NCI-H1105 (cell line): ENCODE results near the gene SMC1B.
A peak's percentile ranks its signal among the peaks of the same experiment; 100 is the strongest.
"Not testable (repeated sequence)": the region's sequence is repeated elsewhere in the genome, so short reads cannot be mapped to it uniquely, and the experiment has no call there.

Experiments used
- DNase-seq: peaks from one replicate; lab custom pipeline; 2025; lab: John Stamatoyannopoulos, UW

The SMC1B gene, protein sequence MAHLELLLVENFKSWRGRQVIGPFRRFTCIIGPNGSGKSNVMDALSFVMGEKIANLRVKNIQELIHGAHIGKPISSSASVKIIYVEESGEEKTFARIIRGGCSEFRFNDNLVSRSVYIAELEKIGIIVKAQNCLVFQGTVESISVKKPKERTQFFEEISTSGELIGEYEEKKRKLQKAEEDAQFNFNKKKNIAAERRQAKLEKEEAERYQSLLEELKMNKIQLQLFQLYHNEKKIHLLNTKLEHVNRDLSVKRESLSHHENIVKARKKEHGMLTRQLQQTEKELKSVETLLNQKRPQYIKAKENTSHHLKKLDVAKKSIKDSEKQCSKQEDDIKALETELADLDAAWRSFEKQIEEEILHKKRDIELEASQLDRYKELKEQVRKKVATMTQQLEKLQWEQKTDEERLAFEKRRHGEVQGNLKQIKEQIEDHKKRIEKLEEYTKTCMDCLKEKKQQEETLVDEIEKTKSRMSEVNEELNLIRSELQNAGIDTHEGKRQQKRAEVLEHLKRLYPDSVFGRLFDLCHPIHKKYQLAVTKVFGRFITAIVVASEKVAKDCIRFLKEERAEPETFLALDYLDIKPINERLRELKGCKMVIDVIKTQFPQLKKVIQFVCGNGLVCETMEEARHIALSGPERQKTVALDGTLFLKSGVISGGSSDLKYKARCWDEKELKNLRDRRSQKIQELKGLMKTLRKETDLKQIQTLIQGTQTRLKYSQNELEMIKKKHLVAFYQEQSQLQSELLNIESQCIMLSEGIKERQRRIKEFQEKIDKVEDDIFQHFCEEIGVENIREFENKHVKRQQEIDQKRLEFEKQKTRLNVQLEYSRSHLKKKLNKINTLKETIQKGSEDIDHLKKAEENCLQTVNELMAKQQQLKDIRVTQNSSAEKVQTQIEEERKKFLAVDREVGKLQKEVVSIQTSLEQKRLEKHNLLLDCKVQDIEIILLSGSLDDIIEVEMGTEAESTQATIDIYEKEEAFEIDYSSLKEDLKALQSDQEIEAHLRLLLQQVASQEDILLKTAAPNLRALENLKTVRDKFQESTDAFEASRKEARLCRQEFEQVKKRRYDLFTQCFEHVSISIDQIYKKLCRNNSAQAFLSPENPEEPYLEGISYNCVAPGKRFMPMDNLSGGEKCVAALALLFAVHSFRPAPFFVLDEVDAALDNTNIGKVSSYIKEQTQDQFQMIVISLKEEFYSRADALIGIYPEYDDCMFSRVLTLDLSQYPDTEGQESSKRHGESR

DNA sequence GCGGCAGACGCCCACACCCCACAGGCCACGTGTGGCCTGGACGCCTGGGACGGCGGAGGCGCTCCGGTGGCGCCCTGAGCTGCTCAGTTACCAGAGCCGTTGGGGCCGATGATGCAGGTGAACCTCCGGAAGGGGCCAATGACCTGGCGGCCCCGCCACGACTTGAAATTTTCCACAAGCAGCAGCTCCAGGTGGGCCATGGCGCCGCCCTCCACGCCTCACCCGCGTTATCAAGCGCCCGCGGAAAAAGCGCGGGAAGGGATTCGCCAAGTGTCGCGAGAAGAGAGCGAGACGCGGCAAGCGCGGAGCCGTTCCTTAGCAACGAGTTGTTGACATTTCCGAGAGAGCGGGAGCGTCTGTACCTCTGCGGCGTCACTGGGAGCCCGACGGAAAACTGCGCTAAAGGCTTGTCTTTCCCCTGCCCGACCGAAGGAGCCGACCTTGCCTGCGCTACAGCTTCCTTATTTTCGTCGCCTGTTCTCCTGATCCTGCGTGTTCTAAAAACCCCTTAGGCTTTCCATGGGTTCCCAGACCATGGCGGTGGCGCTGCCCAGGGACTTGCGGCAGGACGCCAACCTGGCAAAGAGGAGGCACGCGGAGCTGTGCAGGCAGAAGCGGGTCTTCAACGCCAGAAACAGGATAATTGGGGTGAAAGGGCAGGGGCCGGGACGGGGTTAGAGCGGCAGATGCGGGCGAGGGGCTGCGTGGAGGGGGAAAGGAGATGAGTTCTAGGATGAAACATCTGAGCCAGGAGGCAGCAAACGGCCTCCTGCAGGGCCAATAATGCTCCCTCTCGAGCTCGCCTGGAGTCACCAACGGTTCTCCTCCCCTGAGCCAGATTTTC lies at the start of gene SMC1B, which contains the start of gene RIBC2:
TSS of gene SMC1B (minus strand) at position 232 of the 844 bp plus-strand sequence. CDS start at position 200, 32 bp downstream.
TSS of gene RIBC2 (plus strand) at position 326 of the 844 bp plus-strand sequence. CDS start at position 520, 194 bp downstream.
- peak; percentile 78 for DNase-seq

DNA sequence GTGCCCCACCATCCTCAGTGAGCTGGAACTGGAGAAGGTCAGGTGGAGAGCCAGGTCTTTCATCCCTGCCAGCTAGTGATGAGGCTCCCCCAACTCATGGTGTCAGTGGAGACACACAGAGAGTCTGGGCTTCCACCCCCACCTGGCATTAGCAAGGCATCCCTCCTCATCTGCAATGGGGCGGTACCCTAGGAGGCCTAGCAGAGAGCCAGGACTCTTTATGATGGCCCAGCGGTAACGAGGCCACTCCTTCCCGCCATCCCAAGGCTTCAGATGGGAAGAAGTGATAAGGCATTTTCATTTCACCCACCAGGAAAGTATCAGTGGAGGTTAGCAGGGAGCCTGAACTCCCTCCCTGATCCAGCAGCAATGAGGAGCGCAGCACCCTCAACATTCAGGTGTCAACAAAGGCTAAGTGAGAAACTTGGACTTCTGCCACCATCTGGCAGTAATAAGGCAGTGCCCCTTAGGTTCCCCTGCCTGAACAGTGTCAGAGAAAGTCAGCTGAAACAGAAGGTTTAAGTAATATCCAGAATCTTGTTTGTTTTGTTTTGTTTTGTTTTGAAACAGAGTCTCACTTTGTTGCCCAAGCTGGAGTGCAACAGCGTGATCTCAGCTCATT lies 48.7 kb upstream of the SMC1B start:
- DNase-seq = peak; percentile 45

DNA sequence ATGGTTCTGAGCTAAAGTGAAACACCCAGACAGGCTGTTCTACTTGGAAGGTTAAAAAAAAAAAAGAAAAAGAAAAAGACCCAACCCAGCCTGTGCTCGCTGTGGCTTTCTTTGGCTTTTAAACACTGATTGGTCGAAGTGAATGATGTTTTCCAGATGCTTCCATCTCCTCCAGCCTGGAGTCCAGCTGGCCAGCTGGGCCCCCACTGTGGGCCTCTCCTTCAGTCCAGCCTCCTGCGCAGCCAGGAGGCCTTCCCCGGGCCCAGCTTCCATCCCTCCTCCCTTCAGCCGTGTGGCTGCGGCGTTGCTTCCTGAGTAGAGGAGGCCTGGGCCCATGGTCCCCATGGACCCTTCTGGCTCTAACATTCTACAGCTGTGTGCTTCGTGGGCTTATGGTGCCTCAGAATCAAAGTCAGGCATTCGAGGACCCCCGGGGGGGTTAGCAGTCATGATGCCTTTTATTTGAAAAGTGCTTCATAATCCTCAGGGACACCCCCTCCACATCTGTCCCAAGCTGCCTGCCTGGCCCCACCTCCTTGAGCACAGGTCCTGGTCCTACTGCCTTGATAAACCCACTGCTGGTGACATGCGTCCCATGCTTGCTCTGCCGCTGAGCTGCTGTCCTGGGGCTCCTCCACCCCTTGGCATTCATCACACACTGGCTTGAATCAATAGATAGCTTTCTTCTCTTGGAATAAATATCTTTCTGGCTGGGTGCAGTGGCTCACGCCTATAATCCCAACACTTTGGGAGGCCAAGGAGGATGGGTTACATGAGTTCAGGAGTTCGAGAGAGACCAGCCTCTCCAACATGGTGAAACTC lies 47.1 kb upstream of the SMC1B start:
- no peak for DNase-seq

DNA sequence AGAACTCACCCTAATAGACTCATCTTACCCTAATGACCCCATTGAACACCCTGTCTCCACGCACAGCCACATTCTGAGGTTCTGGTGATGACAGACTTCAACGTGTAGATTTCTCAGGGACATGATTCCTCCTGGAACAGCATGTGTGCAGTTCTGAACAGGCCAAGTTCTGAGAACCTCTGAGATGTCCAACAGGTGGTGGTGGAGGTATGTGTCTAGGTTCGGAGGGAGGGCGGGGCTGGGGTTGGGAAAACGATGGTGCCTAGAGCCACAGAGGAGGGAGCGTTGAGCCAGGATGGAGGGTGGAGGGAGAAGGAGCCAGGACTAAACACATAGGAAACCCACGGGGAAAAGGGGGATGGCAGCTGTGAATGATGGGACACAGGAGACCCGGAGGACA lies 45.8 kb upstream of the SMC1B start:
- DNase-seq = no peak

DNA sequence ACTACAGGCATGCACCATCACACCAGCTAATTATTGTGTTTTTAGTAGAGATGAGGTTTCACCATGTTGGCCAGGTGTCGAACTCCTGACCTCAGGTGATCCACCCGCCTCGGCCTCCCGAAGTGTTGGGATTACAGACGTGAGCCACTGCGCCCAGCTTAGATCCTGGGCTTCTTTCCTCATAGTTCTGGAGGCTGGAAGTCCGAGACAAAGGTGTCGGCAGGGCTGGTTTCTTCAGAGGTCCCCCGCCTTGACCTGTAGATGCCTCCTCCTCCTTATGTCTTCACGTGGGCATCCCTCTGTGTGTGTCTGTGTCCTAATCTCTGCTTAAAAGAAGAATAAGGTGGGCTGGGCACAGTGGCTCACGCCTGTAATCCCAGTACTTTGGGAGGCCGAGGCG lies 45.1 kb upstream of the SMC1B start:
- DNase-seq = no peak

DNA sequence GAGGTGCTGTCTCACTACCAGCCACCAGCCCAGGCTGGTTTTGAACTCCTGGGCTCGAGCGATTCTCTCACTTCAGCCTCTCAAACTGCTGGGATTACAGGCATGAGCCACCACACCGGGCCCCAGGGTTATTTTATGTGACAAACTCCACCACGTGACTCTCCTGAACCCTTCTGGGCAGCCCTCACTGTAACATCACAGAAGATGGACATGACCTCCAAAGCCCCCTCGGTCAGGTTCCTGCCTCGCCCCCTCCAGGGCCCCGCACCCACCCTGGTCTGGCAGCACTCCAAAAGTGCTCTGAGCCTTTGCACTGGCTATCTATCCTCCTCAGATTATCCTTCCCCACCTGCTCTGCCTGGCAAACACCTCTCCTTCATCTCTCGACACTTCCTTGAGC lies 43.4 kb upstream of the SMC1B start:
- DNase-seq = no peak

DNA sequence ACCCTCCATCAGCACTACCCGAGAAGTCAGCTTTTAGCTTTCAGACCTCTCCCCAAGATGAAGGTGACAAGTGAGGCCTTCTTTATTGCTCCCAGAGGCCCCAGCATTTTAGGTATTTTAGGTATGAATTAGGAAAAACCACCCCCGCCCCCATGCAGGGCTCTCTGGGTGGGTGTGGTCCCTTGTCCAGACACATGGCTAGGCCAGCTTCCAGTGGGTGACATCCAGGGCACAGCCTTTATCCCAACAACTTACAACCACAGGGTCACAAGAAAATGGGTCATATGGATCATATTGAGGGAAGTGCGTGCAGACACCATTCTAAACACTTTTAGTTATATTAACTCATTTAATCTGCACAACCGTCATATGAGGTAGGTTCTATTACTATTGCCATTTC lies 42.2 kb upstream of the SMC1B start:
- DNase-seq = no peak

DNA sequence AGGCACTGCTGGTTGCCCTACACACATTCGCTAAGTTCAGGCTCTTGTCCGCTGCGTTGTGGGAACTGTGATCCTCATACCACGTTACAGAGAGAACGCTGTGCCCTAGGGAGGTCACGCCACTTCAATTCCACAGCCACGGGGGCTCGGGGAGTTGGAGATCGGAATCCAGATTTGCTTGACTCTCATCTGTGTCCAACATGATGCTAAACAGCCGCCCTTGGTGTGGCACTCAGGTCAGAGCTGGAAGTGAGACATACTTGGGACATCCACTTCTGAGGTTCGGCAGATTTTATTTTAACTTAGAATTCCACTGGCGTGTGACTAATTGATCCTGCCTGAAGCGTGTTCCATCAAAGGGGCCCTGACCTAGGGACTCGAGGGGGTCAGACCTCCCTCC lies 41.8 kb upstream of the SMC1B start:
- DNase-seq = no peak

DNA sequence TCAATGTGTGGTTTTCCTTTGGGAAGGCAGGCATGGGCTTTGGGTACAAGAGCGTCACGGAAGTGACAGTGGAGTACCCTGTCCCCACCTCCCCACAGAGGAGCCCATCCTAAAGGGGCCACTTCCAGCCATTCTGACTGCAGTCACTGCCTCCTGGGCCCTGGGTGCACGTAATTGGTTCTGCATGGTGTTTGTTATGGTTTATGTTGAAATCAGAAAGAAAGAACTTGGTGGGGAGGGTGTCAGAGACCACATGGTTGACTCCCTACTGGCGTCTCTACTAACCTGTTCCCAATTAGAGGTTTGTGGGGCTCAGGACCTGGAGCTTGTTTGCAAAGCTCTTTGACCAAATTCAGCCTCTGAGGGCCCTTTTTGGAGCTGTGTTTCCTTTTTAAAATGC lies 40.9 kb upstream of the SMC1B start:
- no peak for DNase-seq

DNA sequence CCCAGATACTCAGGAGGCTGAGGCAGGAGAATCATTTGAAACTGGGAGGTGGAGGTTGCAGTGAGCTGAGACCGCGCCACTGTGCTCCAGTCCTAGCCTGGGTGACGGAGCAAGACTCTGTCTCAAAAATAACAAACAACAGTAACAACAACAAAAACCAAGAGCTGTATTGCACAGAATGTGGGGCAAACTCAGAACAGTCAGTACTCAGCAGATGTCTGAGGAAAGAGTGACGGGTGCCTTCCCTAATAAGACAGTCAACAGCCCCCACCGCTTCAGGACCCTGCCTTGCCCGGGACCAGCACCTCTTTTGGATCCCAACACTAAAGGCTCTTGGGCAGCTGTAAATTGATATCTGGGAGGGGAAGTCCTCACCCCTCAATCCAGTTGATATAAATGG lies 40.4 kb upstream of the SMC1B start:
- no peak for DNase-seq

DNA sequence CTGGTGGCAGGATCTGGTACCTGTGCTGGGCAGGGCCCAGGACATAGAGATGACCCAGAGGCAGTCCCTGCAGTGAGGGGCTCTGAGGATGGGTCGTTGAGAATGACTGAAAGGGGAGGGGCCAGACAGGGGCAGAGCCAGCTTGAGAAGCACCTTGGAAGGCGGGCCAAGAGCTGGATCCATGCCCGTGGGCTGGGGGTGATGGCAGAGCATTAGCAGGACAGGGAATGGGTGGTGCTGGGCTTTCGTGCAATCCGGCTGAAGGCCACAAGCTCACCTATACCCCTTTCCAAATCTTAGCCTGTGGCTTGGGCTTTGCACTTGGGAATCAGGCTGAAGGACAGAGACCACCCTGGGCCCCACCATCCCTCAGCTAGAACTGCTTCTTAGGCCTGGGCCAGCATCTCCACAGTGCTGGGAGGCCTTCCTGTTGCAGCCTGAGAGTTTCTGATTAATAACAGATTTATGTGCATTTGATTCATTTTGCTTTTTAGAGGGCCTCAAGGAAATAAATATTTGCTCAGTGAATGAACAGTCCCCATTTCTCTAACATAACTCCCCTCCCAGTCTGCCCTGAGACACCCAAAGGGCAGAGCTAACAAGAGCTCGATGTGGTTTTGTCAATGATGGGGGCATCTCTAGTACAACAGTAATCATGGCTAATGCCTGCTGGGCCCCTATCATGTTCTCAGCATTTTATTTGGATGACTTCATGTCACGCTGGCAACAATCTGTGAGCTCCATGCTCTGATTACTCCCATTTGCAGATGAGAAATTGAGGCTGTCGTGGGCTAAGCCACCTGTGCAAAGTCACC lies 39.4 kb upstream of the SMC1B start:
- DNase-seq = no peak

DNA sequence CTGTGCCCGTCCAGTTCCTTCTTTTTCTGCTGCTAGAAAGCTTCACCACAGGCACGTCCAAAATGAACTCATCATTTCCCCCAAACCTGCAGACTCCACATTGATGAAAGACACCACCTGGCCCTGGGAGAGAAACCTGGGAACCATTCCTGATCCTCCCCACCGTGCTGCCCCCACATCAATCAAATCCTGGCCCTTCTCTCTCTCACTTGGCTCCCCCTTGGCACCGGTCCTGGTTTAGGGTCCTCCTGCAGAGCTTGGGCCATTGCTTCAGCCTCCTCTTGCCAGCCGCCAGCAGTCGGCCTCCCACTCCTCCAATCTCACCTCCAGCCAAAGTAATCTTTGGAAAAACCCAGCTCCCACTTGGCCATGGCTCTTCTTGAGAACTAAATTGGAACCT lies 38.6 kb upstream of the SMC1B start:
- no peak for DNase-seq

DNA sequence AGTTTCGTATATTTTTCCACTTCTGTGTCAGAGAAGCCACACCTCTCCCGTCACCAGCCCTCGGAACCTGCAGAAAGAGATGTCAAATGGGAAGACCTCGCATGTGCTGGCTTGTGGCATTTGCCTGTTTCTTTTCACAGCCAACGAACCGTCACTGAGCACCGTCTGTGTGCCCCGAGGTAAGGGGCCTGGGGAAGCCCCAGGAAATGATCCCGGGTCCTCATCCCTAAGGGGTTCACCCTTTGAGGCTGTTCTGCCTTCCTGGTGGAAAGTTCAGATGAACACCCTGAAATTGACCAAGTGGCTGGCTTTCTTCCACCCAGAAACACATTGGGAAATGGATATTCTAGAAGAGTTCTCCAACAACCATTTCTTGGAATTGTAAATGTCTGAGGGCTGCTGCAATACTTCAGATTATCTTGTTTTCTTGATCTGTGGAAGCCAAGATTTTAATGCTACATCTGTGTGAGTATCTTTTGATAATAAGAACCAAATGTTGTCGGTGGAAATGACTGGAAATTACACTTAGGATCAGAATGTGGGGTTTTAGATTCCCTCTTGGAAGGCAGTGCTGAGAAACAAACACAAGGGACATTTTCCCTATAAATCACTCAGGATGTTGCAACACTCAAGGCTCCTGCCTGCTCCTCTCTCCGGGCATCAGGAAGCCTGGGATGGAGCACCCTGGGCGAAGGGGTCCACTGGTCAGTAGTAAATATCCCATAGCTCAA lies 37.7 kb upstream of the SMC1B start:
- no peak for DNase-seq

DNA sequence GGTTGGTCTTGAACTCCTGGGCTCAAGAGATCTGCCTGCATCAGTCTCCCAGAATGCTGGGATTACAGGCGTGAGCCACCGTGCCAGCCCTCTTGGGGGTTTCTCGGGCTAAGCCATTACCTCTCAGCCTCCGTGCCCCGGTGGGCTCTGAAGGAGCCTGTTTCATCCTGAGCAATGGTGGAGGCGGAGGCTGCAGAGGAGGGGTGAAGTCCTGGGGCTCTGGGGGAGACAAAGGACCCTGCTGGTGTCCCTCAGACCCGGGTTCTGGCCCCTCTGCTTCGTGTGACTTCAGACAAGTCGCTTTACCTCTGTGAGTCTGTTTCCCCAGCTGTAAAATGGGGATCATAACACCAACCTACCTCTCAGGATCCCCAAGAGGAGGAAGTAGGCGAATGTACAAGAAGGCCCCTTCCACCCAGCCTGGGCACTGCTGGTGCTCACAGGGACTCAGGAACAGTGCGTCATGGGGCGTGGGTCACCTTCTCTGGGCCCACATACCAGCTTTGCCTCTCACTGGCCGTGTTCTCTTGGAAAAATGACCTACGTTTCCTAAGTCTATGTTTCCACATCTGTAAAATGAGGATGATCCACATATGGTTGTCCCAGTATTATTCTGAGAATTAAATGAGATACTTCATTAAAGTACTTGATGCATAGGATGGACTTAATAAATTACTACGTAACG lies 36.8 kb upstream of the SMC1B start:
- no peak for DNase-seq

DNA sequence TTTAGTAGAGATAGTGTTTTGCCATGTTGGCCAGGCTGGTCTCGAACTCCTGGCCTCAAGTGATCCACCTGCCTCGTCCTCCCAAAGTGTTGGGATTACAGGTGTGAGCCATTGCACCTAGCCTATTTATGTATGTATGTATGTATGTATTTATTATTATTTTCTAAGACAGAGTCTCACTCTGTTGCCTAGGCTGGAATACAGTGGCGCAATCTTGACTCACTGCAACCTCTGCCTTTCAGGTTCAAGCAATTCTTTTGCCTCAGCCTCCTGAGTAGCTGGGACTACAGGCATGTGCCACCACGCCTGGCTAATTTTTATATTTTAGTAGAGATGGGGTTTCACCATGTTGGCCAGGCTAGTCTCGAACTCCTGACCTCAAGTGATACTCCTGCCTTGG lies 36.0 kb upstream of the SMC1B start:
- not testable (repeated sequence) for DNase-seq

DNA sequence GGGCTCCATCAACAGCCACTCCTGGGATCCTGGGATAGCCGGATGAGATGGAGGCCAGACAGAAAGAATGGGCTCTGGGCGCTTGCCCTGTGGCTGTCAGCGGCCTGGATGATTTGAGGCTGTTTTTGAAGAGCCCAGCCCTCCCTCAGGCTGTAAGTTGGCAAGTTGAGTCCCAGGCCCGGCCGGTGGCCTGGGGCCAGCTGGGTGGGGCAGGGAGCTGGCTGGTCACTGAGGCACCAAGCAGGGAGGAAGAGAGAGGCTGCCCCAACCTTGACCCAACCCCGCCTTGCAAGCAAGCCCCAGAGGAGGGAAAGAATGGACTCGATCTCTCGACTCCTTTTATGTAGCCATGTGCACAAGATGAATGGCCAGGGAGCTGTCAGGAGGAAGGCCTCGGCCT lies 35.0 kb upstream of the SMC1B start:
- DNase-seq = no peak

DNA sequence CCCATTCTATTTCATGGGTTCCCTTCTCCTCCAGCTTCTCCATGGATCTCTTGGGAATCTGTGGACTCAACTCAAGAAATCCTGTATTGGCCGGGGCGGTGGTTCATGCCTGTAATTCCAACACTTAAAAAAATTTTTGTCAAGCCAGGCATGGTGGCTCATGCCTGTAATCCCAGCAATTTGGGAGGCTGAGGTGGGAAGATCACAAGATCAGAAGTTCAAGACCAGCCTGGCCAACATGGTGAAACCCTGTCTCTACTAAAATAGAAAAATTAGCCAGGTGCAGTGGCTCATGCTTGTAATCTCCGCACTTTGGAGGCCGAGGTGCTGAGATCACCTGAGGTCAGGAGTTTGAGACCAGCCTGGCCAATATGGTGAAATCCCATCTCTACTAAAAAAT lies 34.2 kb upstream of the SMC1B start:
- DNase-seq = not testable (repeated sequence)

DNA sequence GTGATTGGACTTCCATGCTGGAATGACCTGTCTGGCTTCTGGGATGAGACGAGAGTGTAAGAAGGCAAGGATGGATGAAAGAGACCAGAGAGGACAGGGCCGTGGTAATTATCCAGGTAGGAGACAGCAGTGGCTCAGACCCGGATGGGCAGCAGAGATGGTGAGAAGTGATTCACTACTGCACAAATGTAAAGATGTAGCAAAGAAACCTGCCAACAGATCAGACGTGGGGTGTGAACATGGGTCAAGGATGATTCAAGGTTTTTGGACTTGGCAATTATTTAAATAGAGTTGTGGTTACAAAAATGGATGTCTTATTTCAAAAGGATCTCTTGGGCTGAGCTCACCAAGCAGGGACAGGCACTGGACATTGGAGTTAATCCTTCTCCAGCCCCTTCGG lies 32.8 kb upstream of the SMC1B start:
- DNase-seq = no peak
